ENCODE measurements around the gene SNAP23.

The SNAP23 gene

GRCh38 chr15:42575188-42576039 lies 80.0 kb downstream of the SNAP23 start, which contains the start of gene STARD9:
STARD9 (plus strand) TSS chr15:42575606; CDS start chr15:42575716, 110 bp downstream.
- peak; percentile 99 for DNase-seq

GRCh38 chr15:42576040-42576594 lies 80.7 kb downstream of the SNAP23 start:
- DNase-seq: no peak

- DNase-seq: no peak
Observed at GRCh38 chr15:42576776-42577175, 81.3 kb downstream of the SNAP23 start.

GRCh38 chr15:42577514-42578031 lies 82.1 kb downstream of the SNAP23 start:
- peak; percentile 72 for DNase-seq

GRCh38 chr15:42578984-42579537 lies 83.6 kb downstream of the SNAP23 start:
- DNase-seq: no peak

- peak; percentile 80 for DNase-seq
Observed at GRCh38 chr15:42581272-42581730, 85.9 kb downstream of the SNAP23 start.

All from fibroblast of skin of scalp (primary cell).